NCI-H2227 (cell line): ENCODE results near the gene KRT7.
"Not testable (repeated sequence)": the region's sequence is repeated elsewhere in the genome, so short reads cannot be mapped to it uniquely, and the experiment has no call there.

Experiments
- DNase-seq: peaks from one replicate; lab custom pipeline; 2025; ENCODE audit not compliant: unreplicated experiment; lab: John Stamatoyannopoulos, UW

Gene KRT7

DNA sequence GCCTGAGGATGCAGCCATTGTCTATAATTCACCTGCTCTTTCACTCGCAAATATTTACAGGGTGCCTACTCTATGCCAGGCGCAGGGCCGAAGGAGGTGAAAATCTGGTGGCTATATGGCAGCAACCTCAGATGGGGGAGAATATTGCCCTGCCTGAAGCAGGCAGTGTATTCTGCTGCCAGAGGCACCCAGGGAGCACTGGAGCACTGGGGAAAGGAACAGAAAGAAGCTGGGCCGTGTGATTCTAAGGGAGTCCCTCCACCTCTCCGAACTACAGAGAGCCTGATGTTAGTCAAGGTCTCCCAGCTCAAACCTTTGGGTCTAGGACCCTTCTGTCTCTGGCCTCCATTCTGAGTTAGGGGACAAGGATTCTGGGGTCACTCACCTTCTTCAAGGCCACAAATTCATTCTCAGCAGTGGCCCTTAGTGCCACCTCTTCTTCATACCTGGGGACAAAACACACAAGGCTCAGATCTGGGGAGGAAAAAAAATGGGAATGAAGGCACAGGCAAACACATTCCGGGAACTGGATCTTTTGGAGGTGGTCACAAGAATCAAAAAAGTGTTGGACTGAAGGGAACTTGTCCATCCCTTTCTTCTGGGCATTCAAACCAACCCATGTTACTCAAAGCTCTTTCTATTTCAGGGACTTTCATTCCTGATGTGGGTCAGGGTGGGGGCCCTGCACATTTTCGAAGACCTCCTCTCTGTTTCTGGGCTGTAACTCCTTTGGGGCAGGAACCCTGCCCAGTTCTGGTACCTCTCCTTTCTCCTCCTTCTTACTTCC, 22.1 kb downstream of the KRT7 start:
- no peak for DNase-seq

DNA sequence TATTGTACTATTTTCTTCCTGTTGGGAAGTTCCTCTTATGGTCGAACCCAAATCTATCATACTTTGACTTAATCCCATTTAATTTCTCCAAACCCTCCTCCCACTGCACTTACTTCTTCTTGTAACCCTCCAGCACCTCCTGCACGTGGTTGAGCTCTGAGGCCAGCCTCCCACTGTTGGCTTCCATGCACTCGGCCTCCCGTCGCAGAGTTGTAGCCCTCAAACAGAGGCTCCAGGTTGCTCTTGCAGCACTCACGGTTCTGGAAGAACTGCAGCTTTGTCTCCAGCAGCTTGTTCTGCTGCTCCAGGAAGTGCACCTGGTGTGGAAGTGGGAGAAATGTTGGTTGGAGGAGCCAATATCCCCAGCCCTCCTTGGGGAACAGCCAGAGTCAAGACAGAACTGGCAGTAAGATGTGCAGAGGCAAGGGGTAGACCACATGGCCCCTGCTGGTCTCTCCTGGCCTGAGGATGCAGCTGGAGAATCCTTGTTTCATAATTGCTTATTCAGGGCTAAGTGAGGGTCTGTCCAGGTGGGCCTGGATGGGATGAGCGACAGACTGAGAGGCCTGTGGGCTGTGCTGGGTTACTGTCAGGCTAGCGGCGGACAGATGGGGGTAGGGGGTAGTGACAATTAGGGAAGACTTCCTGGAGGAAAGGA, 23.0 kb downstream of the KRT7 start:
- DNase-seq, result no peak

DNA sequence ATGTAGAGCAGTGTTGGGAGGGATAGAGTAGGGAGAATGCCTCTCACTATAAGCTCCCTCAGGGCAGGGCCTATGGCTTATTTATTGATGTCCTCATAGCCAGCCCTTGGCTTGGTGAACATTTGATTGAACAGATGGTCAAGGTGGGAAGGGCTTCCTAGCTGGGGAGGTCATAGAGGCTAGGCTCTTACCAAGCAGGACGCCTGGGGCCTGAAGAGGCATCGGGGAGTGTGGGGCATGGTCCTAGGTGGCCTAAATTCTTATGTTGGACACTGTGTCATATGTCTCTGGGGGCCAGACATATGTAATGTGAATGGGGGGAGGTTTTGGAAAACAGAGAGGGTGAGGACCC, 23.5 kb downstream of the KRT7 start:
- no peak for DNase-seq

DNA sequence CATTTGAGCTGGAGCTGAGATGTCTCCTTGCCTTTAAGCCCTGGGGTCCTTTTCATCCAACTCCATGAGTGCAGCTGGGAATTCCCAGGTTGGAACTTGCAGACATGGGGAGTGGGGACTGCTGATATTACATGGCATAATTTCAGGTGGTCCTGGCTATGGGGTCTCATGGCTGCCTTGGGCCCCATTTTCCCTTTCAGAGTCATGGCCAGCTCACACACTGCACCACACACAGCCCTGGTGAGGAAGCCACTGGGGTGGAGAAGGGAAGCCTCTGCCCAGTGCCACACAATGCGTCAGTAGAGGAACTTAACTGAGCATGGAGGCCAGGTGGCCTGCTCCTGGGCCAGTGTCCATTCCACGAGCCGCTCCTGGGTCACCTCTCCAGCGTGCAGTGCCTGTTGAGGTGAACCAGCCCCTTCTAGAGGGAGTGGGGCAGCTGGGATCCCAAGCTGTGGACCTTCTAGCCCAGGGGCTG, 24.1 kb downstream of the KRT7 start:
- DNase-seq, result no peak

DNA sequence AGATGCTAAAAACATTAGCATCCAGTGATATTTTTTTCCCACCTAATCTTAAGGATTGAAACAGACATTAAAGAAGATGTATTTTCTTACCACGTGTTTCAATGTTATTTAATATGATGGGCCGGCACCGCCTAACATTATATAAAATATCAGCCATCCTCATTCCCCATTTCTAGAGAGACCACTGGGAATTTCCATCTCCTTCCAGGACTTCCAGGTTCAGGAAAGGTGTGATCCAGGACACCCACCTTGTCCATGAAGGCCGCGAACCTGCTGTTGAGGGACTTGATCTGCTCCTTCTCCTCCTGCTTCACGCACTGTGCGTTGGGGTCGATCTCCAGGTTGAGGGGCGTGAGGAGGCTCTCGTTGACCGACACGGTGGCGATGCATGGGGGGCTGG, 24.9 kb downstream of the KRT7 start:
- not testable (repeated sequence) for DNase-seq

DNA sequence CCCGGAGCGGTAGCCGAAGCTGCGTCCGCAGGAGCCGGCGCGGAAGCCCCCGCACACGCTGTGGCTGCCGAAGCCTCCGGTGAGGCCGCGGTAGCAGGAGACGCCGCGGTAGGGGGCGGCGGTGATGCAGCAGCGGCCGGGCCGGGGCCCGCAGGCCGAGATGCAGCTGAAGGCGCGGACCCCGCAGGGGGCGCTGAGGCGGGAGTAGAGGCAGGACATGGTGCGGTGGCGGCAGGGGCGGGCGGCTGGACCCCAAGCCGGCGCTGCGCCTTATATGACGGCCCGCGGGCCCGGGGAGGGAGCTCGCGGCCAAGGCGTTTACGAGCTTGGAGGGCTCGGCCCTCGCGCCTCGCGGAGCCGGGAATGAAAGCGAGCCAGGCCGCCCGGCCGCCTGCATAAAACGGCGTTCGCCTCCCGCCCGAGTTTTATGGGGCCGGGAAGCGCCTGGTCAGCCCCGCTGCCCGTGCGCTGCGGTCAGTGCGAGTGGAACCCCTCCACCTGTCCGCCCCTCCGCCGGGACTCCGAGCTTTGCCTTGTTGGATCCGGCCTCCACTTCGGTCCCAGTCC, 25.4 kb downstream of the KRT7 start:
- DNase-seq, result no peak

DNA sequence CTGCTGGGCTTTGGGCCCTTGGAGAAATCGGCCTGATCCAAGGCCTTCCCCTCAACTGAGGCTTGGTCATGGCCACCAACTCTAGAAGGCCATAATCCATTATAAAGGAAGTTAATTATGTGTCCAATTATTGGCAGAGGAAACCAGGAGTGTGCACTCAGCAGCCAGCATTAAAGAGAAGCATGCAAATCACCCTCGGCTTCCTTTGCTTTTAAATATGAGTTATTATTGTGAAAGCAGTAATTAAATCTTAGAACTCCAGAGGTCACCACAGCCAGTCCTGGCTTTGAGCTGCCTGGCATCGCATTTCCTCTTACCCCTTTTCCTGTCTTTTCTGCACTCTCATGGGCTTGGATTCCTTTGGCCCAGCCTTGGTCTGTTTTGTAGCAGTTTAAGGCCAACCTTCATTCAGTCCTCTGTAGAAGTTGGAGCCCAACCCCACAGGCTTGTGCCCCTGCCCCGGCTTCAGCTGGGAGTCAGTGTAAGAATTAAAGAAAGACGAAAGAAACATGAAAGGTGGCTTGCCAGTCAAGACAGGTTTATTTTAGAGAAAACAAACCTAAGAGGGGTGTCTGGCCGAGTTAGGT, 26.7 kb downstream of the KRT7 start:
- no peak for DNase-seq

DNA sequence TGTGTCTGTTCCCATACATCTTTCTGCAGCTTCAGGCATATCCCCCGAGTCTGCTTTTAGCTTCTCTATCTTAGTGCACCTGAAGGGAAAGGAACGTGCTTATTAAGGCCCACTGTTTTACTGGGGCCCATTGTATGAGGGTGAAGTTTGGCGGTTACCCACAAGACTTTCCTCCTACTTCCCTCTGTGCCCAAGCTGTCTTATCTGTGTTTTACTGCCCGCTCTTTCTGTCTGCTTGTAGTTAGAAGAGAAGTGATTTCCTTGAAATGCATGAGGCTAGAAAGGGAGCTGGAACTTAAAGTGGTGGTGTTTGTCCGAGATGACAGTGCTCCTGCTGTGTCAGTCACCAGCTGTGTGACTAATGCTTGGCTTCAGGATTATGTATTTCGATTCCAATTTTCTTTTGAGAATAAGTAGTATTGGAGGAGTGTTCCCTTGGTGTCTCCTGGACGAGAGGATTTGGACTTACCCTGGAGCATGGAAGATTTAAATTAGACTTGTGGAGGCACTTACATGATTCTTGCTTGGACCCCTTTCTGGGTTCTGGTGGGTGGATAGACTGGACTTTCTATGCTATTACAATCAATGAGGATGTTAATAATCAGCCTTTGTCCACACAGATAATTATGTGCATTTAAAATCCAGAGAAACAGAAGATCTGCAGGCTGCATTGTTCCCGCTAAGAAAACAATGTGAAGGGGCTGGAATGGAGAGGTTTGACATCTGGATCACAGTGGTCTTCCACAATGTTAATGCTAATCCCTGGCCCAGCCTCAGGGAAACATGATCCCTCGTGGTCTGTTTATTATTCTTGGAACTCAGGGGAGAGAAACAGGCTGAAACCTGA, 27.5 kb downstream of the KRT7 start:
- no peak for DNase-seq

DNA sequence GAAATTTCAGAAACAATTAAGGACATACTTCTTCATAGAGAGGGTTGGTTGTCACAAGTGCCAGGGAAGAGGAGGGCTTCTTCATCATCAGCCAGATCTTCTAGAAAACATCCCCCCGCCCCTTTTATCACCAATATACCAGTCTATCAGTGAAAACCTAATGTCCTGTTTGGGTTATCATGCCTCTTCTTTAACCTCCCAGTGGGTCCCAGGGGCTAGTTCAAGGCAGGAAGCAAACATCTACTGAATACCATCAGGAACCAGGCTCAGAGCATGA, 28.1 kb downstream of the KRT7 start:
- DNase-seq, result no peak

DNA sequence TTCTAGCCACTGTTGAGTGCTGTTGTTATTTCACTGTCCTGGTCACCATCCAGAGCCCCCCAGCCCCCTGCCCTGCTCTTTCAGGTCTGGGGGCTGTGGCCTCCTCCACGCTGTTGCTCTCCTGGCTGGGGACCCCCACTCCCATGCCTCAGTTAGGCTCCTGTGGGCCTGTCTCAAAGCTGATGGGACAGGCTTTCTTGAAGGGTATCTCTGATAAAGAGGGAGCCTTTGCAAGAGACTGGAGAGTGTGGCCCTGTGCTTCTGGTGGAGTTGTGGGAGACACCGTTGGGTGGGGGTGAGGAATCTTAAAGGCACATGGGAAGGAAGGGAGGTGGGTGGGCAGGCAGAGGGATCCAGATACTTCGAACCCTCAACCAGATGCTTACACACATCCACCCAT, 29.2 kb downstream of the KRT7 start:
- DNase-seq, result no peak

DNA sequence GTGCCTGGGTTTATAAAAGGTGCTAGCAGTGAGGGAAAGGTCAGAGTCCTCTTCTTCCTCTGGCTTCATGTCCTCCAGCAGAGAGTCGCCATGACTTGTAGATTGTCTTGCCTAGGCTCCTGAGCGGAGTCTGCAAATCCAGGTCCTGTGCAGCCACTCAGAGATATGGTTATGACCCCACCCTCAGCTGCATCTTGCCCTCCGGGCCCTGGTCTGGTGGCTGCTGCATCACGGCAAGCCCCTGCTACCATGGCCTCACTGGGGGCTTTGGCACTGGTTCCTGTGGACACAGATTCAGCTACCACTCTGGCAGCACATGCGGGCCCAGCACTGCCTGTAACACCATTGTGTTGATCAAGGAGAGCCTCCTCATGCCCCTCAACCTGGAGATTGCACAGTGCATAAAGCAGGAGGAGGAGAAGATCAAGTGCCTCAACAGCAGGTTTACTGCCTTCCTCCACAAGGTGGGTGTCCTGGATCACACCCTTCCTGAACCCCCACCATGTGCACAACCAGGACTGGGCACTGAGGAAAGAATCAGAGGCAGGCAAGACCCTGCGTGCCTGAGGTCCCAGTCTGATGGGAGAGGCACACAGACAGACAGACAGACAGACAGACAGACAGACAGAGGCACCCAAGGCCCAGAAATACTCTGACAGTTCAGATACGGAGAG, 30.9 kb downstream of the KRT7 start:
- no peak for DNase-seq

DNA sequence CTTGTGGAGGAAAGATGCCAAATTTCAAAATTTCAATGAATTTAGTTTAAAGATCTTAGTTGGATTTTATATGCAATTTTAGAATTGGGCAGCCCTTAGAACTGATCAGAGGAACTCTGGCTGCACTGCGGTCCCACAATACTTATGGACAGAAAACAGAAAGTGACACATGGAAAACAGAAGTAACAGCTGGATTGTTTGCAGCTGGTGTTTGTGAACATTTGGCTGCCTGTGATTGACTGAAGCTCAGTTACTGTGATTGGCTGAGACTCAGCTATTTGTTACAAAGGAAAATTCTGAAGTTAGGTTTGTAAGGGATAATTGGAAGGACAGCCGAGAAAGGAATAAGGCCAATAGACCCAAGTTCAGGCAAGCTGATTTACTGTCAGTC, 31.4 kb downstream of the KRT7 start:
- DNase-seq, result no peak

DNA sequence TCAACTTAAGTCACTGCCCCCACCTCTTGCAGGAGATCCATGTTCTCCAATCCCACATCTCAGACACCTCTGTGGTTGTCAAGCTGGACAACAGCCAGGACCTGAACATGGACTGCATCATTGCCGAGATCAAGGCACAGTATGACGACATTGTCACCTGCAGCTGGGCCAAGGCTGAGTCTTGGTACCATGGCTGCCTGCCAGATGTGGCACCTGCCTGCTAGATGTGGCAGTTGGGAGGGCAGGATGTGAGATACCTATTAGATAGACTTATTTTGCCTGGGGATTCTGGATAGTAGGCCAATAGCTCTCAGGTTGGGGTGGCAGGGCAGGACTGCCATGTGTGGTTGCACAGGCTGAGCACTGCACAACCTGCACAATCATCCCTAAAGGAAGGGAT, 33.5 kb downstream of the KRT7 start:
- no peak for DNase-seq

DNA sequence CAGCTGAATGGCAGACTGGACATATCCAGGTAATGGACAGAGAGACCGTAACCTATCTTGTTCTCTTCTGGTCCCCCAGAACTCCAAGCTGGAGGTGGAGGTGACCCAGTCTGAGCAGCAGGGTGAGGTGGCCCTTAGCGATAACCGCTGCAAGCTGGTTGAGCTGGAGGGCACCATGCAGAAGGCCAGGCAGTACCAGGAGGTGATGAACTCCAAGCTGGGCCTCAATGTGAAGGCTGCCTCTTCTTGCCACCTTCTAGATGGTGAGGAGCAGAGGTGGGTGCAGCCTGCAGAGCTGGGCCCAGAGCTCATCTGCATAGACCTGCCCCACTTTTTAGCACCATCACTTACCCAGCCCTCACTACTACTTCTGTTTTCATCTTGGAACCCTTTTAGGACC, 34.2 kb downstream of the KRT7 start:
- no peak for DNase-seq

DNA sequence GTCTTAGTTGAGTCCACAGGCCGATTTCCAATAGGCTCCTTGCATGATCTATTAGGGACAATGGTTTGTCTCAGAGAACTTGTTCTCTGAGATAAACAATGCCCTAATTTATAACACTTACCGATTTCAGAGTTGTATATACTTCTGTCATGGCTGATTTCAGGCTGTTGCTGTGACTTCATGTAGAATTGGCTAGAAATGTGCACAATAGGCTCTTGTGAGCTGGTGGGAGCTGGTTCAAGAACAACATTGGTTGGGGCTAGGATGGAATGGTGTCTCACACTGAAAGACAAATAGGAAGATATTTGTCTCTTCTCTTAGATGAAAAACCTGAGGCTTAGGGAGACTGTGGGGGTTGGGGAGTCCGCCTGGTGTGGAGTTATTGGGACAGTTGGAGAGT, 34.7 kb downstream of the KRT7 start:
- no peak for DNase-seq

DNA sequence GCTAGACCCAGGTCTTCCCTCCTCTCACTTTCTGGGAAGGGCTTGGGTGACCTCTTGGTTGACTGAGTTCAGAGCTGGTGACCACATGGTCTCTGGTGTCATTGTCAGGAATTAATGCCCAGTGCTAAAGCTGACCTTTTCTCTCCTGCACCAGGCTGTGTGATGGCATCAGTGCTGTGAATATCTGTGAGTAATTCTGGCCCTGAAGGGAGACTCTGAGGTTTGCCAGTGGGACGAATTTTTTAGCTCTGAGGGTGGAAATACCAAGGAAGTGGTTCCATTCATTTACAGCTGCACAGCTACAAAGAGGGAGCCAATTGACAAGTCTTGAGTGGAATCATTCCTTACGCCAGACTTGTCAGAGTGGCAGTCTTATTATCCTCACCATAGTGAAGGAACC, 35.2 kb downstream of the KRT7 start:
- no peak for DNase-seq

DNA sequence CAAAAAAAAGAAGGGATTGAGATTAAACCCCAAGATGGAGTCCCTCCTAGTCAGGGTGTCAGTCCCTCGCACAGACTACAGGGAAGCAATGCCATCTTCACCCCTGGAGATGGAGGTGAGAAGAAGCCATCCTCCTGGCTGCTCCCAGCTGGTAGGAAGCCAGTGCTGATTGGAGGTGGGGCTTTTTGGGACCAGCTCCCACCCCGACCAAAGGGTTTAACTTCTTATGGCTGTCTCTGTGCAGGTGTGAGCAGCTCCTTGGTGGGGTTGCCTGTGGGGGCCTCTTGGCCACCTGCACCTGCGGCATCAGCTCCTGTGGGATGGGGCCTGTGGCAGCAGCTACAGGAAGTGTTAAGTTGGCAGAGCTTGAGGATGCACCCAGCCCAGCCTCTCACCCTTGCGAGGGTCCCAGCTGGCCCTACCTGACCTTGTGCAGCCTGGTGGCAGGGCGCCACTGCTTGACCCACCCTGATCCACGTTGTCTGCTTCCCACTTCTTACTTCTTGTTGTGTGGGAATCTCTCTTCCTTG, 37.6 kb downstream of the KRT7 start:
- no peak for DNase-seq

DNA sequence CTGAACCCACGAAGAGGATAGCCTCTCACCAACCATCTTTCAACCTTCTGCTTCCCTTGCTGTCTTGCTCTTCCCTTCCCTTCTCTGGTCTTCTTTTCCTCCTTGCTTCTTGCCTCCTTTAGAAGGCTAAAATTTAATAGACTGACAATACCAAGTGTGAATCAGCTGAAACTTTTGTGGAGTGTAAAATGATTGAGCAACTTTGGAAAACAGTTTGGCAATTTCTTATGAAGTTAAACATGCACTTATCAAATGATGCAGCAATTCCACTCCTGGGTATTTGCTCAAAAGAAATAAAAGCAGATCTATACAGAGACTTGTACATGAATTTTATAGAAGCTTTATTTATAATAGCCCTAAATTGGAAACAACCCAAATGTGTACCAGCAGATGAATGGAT, 38.1 kb downstream of the KRT7 start:
- no peak for DNase-seq

DNA sequence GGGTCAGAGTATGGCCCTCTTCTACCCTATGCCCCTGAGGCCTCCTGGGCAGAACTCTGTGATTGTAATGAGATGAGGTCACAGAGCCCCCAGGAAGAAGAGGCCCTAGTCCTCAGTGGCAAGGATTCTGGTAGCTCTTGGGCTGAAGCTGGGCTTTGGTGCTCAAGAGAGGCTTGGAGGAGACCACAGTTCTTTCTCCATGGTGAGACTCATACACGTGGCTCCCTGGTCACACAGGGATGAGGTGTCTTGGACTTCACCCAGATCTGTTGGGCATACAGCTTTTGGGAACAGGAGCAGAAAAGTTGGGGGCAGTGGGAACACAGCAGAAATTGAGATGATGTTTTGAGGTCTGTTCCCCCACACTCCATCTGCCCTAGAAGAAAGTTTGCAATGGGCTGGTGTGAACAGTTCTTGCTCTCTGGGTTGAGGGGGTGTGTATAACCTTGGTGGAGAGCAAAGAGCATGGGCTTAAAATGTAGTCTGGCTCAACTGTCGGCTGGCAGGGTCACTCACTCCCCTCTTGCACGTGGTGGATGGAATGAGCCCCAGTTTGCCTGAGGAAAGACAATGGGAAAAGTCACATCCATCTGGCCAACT, 41.6 kb downstream of the KRT7 start, which contains the start of gene KRT86:
Gene KRT86, plus strand, starts transcription at position 125 of the 600 bp plus-strand sequence. CDS start 27,272 bp downstream, outside the sequence.
- DNase-seq, result no peak

DNA sequence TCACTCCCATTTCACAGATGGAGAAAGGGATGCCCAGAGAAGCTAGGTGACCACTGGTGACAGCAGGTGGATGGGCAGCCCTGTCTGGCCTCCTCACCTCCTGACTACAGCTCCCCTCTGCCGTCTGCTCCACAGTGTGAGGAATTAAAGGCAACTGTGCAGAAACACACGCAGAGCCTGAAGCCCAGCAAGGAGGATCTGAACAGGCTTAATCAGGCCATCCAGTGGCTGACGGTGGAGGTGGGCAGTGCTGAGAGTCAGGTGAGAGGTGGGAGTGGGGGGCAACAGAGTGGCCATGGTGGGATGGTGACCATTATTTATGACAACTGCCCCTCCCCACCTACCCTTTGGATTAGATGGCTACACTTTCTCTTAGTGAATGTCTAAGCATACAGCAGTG, 42.6 kb downstream of the KRT7 start:
- DNase-seq, result no peak
